Activated CD8-positive, alpha-beta memory T cell treated with anti-CD3 and anti-CD28 coated beads for 4 hours (primary cell): Measurements from ENCODE around the gene CLDN7.

Source experiments
- DNase-seq, 2 donors: peaks; one replicate each; pipeline ENCODE4 v3.0.0-alpha.2; 2020; ENCODE audit warnings: low read depth in 2 of 2

The CLDN7 gene

DNA sequence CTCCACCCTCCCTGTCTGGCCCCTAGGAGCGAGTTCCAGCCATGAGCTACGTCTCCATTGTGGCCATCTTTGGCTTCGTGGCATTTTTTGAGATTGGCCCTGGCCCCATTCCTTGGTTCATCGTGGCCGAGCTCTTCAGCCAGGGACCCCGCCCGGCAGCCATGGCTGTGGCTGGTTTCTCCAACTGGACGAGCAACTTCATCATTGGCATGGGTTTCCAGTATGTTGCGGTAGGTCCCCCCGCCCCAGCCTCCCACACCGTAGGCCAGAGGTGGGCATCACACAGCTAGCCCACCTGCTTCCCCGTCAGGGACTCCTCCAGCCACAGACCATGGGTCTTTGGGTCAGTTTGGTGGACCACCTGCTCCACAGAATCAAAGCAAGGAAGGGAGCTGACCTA, 23.4 kb upstream of the CLDN7 start:
- DNase-seq, result no peak

DNA sequence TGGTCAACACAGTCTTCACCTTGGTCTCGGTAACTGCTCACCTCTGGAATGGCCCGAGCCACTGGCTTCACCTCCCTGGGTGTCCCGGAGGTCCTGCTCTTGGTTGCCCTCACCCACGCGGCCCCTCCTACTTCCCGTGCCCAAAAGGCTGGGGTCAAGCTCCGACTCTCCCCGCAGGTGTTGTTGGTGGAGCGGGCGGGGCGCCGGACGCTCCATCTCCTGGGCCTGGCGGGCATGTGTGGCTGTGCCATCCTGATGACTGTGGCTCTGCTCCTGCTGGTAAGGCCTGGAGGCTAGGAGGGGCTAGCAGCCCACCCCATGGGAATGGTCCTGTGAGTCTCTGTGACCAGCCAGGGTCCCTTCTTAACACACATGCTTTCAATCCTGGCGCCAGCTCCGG, 22.6 kb upstream of the CLDN7 start:
- no peak for DNase-seq

DNA sequence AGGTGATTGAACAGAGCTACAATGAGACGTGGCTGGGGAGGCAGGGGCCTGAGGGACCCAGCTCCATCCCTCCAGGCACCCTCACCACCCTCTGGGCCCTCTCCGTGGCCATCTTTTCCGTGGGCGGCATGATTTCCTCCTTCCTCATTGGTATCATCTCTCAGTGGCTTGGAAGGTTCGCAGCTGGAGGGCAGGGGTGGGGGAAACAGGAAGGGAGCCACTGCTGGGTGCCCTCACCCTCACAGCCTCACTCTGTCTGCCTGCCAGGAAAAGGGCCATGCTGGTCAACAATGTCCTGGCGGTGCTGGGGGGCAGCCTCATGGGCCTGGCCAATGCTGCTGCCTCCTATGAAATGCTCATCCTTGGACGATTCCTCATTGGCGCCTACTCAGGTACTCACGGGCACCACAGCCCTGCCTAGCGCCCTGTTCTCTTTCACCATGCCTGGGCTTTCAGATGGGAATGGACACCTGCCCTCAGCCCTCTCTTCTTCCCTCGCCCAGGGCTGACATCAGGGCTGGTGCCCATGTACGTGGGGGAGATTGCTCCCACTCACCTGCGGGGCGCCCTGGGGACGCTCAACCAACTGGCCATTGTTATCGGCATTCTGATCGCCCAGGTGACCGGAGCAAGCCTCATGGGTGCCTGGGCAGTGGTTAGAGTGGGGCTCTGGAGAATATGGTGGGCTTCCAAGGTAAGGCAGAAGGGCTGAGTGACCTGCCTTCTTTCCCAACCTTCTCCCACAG, 21.4 kb upstream of the CLDN7 start:
- DNase-seq, result no peak

DNA sequence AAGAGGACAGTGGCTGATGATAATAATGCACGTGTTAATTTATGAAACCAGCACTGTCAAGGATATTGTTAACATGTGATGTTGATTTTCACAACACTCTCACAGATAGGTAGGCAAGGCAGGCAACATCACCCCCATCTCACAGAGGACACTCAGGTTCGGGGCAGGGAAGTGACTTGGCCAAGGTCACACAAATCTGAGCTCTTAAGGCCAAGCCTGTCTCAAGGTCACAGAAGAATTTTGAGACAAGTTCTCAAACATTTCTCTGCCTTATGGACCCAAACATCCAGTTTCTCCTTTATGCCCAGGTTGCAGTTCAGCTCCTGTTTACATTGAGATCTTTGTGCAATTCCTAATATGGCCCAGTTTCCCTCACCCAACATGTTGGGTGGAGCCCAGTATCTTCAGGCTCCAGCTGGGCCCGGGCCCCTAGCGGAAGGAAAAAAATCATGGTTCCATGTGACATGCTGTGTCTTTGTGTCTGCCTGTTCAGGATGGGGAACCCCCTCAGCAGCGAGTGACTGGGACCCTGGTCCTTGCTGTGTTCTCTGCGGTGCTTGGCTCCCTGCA, 20.6 kb upstream of the CLDN7 start:
- no peak for DNase-seq

DNA sequence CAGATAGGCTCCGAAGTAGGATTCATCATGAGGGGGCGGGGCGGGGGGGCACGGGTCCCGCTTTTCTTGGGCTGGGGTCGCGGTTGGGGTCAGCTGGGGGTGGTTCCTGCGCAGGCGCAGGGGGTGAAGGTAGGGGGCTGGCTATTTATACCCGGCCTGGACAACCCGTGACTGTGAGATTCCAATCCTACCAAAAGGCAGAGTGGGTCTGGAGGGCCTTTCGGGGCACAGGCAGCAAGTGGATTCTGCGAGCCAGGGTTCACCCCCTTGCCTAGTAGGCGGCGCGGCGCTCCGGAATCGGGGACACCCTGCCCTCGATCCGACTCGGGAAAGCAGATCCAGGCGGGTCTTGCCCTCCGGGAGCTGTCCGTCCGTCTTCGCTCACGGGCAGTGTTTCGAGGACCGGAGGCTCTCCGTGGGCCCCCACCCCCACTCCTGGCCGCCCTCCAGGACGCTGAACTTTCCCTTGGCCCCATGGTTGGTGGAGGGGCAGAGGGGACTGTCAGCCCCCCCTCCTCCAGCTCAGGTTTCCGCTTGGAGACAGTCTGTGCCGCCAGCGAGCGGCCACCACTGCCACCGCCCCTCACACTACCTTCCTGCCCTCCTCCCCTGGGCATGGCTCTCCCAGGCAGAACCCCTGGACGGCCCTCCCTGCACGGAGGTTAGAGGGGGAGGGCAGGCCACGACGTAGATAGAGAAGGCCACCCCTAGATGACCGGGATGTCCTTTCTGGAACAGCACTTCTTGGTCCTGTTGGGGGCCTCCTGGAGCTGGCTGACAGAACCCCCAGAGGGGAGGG, 19.9 kb upstream of the CLDN7 start:
- DNase-seq, result no peak

DNA sequence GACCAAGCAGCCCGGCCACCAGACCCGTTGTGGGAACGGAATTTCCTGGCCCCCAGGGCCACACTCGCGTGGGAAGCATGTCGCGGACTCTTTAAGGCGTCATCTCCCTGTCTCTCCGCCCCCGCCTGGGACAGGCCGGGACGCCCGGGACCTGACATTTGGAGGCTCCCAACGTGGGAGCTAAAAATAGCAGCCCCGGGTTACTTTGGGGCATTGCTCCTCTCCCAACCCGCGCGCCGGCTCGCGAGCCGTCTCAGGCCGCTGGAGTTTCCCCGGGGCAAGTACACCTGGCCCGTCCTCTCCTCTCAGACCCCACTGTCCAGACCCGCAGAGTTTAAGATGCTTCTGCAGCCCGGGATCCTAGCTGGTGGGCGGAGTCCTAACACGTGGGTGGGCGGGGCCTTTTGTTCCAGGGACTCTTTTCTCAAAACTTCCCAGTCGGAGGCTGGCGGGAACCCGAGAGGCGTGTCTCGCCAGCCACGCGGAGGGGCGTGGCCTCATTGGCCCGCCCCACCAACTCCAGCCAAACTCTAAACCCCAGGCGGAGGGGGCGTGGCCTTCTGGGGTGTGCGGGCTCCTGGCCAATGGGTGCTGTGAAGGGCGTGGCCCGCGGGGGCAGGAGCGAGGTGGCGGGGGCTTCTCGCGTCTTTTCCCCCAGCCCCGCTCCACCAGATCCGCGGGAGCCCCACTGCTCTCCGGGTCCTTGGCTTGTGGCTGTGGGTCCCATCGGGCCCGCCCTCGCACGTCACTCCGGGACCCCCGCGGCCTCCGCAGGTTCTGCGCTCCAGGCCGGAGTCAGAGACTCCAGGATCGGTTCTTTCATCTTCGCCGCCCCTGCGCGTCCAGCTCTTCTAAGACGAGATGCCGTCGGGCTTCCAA, 19.0 kb upstream of the CLDN7 start, which contains the start of gene SLC2A4:
Gene SLC2A4, plus strand, starts transcription at position 645 of the 879 bp plus-strand sequence. Its CDS starts 217 bp downstream, at position 862.
- peak; percentile 58 to 79 for DNase-seq

DNA sequence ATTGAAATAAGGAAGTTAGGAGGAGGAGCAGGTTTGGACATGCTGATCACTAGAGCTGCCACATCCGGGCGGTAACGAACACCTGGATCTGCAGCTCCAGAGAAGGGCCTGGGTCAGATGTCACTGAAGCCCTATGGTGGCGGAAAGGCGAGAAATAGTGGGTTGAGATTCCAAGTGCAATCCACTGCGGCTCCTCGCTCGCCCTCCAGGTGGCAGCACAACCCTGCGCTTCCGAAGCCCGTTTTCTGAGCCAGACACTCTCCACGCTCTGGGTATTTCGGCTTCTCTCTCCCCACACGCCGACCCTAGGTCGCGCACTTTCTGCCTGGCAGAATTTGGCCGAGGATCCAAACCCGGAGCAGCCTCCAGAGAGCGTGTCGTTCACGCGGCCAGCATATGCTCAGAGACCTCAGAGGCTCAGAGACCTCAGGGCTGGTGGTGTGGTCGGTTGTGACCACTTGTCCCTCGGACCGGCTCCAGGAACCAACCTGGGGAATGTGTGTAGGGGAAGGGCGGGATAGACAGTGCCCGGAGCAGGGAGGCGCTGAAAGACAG, 18.3 kb upstream of the CLDN7 start:
- DNase-seq, result peak; percentile 70 to 74

DNA sequence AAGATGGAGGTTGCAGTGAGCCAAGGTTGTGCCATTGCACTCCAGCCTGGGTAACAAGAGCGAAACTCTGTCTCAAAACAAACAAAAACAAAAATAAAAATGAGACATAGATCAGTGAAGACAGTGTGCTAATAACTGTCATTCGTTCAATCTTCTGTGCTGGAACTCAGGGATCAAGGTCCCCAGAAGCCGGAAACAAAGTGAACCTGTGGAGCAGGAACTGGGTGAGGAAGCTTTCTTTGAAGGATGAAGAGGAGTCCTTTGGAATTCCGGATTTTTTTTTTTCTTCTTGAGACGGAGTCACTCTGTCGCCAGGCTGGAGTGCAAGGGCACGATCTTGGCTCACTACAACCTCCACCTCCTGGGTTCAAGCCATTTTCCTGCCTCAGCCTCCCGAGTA, 17.2 kb upstream of the CLDN7 start:
- DNase-seq, result no peak

DNA sequence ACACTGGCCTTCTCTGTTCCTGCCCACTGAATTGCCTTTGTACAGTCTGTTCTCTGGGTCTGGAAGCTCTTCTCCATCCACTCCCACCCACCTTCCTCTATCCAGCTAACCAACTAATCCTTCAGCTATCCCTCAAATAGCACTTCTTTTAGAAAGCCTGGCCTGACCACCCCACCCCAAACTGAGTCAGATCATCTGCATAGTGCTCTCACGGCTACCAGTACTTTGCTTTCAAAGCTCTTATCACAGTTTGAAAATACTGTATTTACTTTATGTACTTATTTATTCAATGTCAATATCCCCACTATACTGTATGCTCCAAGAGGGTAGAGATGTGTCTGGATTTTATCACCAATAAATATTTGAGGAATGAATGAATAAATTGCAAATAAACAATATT, 4.5 kb upstream of the CLDN7 start:
- DNase-seq, result no peak

DNA sequence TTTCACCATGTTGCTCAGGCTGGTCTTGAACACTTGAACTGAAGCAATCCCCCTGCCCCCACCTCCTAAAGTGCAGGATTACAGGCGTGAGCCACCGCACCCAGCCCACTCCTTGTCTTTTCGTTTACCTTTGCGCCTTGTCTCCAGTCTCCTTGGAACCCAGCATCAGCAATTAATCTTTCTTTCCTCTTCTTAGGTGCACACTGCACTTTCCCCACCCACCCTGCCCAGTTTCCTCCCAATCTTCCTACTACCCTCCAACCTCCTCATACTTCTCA, 1.5 kb upstream of the CLDN7 start:
- DNase-seq, result no peak

DNA sequence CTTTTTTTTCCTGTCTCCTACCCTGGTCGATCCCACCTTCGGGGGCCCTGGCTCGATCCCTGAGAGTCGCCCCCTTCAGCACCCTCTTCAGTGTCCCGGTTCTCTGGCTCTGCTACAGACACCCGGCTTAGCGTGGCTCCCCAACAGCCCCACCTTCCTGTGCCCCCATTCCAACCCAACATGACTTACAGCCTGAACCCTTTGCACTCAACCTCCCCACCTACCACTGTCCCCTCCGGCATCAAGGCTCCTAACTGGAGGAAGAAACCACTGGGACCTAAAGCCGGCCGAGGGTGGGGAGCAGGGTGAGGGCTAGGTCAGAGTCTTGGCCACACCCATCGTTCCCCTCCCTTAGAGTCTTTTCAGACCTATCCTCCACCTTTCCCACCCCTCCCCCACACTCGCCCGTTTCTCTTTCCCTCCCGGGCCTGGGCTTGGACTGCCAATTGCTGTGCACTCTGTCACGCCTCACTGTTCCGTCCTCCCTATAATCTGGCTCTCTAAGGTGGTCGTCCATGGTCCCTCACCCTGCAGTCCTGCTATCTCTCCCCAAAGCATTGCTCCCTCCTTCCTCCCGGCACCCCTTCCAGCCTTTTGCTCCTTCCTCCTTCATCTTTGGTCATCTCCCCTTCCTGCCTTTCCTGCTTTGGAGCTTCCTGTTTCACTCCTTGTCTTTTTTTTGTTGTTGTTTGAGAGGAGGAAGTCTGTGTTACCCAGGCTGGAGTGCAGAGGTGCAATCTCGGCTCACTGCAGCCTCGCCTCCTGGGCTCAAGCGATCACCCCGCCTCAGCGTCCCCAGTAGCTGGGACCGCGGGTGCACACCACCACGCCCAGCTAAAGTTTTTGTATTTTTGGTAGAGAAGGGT, 890 bp upstream of the CLDN7 start:
- DNase-seq, result no peak

DNA sequence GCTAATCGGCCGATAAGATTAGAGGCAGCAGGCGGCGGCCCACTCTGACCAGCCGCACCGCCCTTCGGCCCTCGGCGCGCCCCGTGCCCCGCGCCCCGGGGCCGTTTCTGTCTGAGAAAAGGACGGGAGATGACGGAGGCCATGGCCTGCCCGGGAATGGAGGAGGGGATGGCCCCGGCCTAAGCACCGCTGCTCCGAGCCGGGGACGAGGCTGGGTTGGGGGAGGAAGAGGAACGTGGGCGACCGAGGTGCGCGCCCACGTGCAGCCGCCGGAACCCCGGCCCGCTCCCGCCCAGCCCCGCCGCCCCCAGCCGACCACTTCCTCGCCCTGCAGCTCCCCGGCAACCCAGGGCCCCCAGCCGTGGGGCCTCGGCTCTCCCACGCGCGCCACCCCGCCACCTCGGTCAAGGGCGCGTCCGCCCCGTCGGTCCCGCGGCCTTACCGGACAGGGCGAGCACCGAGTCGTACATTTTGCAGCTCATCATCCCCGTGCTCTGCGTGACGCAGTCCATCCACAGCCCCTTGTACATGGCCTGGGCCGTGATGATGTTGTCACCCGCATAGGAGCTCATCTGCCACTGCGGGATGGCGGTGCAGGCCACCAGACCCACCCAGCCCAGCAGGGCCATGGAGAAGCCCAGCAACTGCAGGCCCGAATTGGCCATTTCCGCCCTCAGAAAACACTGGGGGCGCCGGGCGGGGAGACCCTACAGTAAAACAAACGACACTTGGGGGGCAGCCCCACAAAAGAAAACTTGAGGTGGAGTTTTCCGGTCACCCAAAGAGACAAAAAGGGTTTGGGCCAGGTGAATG, 693 bp downstream of the CLDN7 start:
- no peak for DNase-seq

DNA sequence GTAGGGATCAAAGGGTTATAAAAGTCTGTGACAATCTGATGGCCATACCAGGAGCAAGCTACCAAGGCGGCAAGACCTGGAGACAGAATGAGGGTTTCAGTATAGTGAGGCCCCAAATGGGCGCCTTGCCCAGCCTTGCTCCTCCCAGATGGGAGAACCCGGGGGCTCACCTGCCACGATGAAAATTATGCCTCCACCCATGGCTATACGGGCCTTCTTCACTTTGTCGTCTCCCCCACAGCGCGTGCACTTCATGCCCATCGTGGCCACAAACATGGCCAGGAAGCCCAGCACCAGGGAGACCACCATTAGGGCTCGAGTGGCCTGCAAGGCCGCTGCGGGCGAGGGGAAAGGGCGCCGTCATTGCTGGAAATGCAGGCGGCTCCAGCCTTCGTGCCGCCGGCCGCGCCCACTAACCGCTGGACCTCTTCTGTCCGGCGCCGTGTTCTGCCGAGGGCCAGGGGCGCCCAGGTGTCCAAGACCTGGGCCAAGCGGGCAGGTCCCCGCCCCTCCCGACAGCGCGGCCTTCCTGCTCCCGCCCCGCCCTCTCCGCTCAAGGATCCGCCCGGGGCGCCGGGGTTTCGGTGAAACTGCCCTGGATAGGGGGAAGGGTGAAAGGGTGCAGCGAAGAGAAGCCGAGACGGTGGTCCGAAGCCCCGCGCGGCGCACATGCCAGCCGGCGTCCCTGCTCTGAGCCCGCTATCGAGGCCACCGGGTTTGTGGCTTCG, 1.5 kb downstream of the CLDN7 start:
- DNase-seq, result no peak

DNA sequence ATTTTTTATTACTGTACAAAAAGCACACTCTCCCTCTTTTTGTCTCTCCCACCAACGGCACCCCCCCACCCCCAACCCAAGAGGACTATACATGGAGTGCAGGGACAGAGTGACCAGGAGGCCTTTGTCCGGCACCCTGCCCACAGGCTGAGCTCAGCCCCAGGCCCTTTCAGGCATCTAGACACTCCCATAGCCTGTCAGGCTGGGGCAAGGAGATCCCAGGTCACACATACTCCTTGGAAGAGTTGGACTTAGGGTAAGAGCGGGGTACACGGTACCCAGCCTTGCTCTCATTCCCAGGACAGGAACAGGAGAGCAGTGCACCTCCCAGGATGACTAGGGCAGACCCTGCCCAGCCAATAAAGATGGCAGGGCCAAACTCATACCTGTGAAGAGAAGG, 2.1 kb downstream of the CLDN7 start:
- no peak for DNase-seq

DNA sequence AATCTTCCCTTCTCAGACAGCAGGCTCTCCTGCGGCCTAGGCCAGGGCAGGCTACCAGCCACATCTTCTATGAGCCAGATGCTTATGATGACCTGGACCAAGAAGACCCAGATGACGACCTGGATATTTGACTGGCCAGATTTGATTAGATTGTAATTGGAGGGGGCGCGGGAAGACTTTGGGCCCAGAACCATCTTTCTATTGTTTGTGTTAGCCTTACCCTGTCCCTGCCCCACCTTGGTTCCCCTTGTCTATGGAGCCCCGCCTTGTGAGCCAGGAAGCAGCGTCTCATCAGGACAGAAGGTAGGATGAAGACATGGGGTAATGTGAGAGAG, 2.8 kb downstream of the CLDN7 start:
- DNase-seq, result no peak

DNA sequence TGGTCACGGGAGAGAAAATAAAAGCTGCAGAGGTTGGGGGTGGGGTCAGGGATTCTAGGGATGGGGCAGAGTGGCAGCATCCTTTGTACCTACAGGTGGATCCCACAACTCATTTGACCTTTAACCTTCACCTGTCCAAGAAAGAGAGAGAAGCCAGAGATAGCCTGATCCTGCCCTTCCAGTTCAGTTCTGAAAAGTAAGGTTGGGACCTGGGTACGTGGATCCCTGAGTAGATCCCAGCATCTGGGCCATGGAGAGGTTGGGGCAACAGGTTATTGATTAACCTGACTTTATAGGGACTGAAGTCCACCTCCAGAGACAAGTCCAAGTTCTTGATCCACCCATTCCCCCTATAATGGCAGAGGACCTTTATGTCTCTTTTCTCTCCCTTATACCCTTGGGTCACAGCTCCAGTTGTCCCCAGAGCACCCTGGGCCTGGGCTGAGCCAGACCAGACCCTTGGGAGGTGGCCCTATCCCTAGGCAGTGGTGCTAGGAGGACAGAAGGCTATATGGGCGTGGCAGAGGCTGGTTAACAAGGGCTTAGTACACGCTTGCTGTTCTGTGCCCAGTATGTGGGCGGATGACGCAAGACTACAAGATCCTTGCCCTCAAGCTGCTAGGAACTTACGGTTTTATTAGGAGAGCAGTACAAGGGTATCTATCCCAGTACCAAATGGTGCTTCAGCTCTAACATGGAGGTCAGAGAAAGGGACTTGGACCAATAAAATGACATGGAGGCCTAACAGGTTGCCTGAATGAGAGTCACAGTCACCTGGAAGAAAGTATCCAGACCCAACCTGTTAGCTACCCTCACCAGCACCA, 3.3 kb downstream of the CLDN7 start:
- DNase-seq, result no peak

DNA sequence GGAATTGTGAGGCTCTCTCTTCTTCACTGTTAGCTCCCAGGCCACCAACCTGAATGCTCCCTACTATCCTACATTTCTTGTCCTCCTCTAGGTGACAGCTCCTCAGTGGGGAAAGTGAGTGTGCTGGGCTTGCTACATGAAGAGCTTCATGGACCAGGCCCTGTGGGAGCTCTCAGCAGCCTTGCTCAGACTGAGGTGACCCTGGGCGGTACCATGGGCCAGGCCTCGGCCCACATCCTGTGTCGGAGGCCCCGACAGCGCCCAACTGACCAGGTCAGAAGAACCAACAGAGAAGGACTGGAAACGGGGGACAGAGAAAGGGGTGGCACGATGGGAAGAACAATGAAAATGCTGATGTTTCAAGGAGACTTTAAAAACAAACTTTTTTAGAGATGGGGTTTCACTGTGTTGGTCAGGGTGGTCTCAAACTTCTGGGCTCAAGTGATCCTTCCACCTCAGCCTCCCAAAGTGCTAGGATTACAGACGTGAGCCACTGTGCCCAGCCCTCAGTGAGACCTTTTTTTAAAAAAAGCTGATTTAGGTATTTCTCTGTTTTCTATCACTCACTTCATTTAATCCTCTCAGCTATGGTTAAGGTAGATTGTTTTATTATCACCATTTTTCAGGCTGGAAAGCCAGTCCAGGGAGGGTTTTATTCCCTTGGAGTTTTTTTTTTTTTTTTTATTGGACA, 5.4 kb downstream of the CLDN7 start:
- no peak for DNase-seq

DNA sequence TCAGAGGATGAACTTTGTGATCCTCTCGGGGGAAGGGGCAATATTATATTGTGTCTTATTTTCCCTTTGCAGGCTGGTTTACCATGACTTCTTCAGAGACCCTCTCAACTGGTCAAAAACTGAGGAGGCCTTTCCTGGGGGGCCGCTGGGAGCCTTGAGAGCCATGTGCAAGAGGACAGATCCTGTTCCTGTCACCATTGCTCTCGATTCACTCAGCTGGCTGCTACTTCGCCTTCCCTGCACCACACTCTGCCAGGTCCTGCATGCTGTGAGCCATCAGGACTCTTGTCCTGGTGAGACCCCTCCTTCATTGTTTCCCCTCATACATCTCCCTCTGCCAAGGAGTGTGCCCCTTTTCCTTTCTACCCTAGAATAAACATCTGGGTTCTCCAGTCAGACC, 7.8 kb downstream of the CLDN7 start:
- DNase-seq, result no peak
